Kidney tubule cell (primary cell): Measurements from ENCODE around the gene ZNF385B.
"Not testable (repeated sequence)": the region's sequence is repeated elsewhere in the genome, so short reads cannot be mapped to it uniquely, and the experiment has no call there.

Source experiments
- DNase-seq: peaks from one replicate; pipeline ENCODE4 v3.0.0-alpha.2; 2018; ENCODE audit warnings: low spot score

ZNF385B gene

DNA sequence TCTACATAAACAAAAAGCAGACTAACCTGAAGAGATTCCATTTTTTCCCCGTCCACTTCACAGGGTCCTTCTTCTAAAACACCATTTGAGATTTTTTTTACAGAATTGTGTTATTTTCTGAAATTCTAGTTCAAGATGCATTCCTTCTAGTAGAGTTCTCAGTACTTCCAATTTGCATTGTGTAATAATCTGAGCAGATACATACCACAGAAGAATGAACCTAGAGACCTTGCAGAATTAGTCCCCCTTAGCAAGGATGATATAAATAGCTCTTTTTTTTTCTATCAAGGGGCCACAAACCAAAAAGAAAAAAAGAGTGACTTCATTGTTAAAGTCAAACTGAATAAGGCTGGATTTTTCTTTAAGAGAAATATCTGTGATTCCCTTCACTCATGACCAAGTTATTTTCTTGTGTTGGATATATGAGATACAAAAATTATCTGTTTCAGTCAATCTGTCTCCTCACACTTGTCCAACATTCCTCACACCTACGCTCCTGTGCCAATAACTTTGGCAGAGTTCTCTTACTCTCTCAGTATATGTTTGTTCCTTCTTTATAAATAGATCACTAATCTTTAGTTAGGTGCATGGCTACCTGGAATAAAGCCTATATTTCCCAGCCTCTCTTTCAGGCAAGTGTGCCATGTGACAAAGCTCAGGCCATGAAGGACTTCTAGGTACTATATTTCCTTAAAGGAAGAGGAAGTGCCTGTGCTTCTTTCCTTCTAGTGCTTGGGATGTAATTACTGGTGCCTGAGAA, 183.5 kb downstream of the ZNF385B start:
- no peak for DNase-seq

DNA sequence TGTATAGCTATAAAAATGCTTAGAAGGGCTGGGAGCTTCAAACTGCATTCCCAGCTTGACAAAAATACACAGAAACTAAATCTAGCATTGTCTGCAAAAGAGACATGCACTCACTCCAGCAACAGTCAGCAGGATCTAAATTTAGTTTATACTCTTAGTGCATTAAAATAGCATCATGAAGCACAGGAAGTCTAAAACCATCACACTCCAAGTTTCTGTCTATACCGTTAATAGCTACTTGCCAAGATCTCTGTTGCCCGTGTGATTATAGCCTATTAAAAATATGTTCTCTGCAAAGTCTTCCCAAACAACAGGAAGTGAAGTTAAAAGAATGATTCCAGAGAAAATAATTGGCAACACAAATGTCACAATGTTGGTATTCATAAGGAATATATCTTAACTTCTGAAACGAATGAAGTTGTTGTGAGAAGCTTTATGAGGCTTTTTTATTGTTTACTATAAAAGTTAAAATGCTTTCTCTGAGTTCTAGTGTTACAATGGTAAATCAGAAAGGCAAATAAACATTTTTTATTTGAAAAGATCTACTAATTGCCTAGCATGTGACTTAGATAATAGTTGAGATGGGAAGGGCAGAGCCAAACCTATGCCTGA, 184.2 kb downstream of the ZNF385B start:
- DNase-seq: no peak

DNA sequence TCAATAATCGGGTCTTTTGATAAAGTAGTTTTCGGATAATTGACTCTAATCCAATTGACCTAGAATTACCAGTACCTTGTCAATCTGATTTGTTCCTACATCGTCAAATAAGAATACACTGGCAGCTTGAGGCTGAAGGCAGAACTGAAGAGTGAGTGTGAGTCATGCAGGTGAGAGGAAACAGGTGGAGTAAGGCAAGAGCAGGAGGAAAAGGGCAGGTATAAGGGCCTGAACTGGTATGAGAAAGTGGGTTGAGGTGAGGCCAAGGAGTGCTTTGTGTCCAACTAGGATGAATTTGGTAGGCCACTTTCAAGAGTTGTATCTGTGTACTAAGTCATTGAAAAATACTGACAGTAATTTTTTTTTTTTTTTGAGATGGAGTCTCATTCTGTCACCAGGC, 186.0 kb downstream of the ZNF385B start:
- DNase-seq: no peak

DNA sequence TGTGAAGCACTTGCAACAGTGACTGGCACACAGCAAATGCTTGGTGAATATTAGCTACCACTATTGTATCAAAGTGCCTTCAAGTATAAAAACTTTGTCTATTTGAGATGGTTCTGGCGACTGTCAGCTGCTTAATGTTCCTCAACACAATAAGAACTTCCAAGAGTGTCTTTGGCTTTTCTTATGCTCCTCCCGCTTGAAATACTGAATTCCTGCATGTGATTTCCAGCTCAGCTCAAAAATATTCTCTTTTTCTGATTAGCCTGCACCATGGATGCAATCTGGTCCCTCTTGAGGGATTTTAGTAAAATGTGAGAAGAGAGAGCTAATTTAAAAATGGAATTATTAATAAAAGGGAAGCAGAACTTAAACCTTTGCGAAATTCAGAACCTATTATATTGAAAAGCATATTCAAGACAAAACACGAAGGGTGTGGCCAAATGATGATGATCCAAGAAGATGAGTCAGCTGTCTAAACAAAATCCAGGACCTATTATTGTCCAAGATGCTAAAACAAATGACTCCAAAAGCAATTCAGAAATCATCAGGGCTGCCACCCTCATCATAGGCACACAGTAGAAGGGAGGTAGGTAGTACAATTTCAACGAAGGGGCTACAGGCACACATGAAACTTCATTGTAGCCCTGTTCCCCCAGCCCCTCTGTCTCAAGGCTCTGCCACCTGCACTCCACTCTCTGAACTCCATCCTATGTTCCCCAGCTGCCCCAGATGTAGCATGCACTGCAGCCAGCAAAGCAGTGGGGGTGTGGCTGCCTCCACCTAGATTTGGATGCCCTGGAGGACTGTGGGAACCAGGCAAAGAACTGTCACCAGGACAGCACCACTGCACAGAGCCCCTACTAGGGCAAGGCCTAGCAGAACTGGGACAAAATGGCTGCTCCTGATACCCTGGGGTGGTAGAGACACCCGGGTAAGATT, 190.1 kb downstream of the ZNF385B start:
- no peak for DNase-seq

DNA sequence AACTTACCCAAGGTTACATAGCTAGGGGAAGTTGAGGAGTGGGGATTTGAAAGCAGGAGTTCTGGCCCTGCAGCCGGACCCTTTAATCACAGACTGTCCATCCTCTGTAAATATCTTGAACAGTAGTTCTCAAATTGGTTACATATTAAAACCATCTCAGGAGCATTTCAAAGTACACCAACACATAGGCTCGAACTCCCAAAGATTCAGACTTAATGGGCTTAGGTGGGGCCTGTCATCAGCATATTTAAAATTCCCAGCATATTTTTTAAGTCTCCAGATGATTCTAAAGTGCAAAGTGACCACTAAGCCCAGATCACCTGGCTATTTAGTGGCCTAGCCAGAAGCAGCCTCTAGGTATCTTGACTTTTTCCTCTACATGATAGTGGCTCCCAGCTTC, 192.2 kb downstream of the ZNF385B start:
- peak; percentile 35 for DNase-seq

DNA sequence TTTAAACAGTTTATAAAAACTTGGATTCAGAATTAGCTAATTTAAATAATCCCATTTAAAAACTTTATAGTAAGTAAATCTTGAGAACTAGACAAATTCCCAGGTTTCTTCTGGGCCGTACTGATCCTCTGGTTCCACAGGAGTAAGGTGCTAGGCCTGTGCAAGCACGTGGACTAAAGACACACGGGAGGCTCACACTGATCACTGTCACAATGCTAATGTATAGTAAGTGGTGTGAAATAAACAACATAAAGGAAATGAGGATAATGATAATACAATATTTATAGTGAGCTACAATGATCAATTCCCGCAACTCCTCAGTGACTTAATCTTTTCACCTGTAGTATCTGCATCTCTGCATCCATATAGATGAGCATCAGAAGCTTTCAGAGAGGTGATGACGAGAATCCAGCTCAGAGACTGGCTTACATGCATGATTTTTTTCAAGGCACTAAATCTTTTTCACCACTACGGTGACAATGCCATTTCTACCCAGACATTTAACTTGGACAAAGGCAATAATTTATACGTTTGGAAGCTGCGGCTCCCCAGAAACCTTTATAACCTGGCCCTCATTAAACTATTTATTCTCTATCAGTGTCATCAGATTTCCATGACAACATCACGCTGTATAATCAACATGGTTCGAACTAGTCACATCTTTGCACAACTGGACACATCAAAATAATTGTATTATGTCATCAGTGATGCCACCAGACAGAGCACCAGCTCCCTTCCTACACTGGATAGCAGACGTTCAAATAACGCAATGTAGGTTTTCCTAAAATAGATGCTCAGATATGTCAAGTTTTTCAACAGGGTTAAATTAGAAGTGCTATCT, 196.2 kb downstream of the ZNF385B start:
- no peak for DNase-seq

DNA sequence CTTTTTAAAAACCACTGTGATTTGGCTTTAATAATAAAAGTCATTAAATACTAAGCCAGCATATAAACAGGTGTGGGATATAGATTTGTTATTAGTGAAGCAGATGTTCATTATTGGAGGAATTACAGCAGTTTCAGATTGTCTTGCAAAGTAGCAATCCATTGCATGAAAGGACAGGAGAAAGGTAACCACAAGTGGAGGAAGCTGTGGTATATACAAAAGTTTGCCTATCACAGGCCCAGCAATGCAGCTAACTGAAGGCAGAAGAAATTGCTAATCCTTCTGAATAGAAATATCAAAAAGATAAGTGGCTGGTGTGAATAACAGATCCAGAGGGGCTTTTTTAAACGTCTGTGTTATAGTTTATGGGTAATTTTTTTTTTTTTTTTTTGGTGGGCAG, 199.4 kb downstream of the ZNF385B start:
- DNase-seq: no peak

DNA sequence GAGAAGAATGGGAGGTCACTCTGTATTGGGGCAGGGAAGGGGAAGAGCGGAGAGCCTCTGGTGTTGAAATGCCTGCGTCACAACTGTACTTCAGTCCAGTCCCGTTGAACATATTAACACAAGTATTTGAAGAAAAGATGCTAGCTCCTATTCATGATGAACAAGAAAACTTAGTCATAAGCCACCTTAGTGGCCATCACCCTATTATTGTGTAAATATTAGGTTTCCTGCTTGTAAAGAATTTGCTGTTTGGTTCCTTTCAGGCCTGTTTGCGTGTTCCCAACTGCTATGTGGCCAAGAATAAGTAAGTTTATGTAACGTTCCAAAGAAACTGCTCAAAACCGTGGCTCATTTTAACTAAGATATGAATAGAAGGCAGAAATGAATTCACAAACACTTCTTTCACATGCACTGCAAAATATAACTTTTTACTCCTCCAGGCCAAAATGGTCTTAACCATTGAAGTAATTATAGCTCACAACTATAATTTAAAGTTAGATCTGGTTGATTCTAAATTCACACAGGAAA, 204.3 kb downstream of the ZNF385B start:
- DNase-seq: no peak

DNA sequence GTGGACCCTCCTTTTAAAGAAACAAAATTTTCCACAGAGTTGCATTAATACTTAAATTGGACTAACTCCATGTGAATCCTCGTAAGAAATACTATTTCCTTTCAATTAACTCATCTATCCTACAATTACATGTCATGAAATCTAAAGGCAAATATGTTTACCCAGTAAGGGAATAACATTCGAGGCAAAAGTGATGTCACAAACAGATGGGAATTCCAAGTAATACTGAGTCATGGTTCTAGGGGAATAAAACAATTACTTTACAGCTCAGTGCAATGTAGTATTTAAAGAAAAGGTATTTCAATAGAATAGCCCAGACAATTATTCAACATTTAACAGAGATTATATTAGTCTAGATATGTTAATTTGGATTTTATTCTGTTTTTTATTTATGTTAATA, 205.8 kb downstream of the ZNF385B start:
- peak; percentile 47 for DNase-seq

DNA sequence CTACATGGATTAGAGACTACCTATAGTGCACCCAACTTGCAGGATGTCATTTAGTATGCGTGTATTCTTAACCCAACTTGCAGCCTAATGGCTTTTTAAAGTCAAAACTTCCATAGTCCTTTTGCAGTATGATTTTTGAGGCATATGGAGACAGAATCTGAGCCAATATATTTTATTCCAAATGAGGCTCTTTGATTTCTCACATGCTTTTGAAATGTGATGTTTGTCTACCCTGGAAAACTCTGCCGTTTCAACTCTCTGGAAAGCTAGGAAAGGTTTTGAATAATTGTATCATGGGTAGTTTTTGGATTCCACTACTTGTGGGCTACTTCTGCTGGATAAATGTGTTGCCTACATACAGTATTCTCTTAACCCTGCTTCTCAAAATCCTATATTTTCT, 206.6 kb downstream of the ZNF385B start:
- no peak for DNase-seq

DNA sequence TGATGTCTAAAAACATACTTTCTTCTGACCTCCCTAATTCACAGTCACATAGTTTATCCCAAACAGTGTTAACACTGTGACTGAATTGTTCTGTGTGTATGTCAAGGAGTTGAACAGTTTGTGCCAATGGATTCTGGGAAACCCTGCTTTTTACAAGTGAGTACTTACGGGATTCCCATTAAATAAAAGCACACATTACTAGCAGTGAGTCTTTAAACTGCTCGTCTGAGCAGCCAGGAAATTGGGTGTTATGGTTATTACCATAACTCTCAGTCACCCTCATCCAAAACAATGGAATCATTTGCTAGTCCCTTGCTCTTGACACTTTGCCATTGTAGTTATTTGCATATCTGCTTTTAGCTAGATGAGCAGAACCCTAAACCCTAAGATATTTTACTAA, 209.1 kb downstream of the ZNF385B start:
- DNase-seq: no peak

DNA sequence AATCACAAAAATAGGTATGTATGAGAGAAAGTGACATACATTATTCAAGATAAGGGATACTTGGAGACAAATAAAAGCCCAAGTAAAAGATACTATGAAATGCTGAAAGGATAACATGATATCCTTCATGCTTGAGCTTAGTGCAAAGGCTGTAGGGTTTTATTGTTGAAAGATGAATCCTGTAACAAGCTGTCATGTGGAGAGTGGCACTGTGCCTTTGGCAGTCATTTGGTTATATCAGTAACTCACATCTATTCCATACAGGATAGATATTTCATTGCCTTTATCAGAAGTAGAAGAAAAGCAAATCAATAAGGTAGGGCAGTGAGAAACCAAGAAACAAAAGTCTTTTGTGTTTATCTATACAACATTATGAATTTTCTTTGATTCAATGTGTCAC, 211.0 kb downstream of the ZNF385B start:
- DNase-seq: no peak

DNA sequence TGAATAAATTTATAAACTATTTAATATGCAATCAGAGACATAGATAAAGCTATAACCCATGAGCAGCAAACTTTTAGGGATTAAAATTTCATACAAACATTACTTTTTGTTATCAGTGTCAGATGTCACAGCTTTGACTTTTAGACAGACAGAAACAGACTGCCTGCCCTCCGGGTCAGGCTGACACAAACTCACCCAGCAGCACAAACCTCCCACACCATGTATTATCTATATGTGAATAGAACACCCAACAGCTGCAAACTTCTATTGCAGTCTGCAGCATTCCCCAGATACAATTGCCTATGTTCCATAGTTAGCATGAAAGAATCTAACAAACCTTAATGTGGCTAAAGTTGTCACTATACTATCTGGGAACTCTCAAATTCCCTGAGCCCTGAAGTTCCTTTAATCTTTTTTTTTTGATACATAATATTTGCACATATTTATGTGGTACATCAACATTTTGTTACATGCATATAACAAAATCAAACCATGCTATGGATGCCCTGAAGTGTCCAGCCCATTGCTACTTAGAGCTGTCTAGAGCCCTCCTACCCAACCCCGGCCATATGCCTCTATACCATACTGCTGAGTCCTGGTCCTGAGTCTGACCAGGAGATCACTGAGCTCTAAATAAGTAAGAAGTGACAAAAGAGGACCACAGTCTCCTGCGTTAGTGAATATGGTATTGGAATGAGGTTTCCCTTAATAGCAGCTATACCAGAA, 214.4 kb downstream of the ZNF385B start:
- DNase-seq: no peak

DNA sequence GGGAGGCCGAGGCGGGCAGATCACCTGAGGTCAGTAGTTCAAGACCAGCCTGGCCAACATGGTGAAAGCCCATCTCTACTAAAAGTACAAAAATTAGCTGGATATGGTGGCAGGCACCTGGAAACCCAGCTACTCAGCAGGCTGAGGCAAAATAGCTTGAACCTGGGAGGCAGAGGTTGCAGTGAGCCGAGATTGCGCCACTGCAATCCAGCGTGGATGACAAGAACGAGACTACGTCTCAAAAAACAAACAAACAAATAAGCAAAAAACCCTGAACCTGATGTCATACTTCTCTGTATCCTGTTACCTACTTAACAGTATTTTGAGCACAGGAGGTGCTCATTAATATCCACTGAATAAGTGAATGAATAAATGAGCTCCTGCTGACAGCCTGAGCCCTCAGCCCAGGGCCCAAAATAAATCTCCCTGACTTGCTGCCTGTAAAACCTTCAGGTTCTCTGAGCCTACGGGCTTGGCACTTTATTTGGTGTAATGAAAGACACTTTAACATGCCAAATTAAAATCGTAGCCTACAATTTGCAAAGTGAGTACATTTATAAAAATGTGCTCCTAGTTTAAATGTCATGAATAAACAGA, 215.1 kb downstream of the ZNF385B start:
- DNase-seq: no peak

DNA sequence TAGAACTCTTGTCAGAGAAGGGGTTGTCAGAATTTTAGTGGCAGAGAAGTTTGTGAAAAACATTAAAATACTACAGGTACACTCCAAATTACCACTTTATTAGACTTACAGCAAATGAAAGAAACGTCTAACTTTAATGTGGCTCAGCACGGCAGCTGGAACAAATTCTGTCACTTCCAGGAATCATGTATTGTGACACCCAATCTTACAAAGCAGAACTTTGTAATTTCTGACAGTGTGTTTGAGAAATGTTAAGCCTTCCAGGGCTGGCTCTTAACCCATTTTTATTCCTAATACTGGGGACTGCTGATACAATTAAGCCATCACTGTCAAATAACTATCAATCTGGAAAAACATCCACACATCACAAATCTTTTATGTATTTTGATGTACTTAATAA, 216.4 kb downstream of the ZNF385B start:
- DNase-seq: no peak

DNA sequence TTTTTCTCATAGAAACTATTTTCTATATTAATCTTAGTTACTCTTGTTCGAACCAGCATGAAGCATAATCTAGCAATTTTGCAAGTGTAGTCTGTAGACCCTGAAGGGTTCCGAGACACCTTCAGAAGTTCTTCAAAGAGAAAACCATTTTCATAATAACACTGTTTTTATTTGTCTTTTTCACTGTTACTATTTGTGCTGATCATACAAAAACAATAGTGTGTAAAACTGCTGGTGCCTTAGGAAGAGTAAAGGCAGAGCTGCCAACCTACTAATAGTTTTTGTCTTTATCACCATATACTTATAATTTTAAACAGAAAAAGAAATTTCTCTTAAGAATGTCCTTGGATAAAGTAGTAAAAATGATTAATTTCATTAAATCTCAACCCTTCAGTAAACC, 218.9 kb downstream of the ZNF385B start:
- no peak for DNase-seq

DNA sequence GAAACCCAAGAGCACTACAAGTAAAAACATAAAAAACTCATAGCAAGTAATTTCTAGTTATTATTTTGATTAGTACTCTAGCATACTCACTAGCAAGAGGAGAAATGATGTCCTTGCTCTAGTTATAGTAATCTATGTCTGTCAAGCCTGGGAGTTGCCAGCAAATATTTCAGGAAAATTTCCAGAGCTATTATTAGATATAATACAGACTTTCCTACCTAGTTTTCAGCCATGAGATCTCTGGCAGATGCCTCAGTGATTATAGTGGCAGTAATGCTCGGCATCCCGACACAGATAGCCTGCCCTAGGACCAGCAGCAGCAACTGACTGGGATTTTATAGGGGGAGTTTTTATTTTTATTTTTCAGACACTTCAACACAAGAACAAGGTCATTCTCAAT, 224.4 kb downstream of the ZNF385B start:
- DNase-seq: no peak

DNA sequence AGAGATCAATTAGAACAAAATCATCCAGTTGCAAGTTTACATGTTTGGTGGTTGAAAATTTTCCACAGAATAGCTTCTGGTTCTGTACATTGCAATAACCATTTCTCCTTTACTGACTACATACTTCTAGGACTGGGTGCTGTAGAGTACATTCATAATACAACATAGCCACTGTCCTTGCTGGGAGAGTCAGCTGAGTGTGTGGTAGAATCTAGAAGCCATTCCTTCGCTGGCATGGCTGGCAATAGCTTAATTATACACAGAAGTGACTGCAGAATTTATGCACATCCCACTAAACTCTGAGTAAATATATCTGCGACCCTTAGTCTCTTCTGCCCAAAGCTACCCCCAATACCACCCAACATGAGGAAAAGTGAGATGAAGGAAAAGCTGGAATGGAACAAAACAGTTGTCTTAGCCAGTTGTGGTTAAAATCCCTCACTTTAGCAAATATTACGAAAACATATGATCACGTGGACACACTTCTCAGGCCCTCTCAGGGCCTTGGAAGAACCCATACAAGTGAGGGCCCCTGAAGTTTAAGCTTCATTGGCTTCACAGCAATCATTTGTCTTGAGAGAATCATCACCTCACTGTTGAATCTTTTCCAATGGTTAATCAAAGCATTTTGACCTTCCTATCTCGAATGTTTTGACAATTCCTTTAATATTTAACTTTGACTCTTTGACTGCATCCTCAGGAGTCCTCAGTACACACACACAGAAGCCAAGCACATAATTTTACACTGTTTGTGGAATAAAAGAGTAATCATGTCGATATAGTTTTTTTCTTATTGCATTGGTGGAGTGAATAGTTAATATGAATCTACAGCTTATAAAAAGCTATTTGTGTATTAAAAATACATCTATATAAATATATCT, 225.1 kb downstream of the ZNF385B start:
- DNase-seq: peak; percentile 55

DNA sequence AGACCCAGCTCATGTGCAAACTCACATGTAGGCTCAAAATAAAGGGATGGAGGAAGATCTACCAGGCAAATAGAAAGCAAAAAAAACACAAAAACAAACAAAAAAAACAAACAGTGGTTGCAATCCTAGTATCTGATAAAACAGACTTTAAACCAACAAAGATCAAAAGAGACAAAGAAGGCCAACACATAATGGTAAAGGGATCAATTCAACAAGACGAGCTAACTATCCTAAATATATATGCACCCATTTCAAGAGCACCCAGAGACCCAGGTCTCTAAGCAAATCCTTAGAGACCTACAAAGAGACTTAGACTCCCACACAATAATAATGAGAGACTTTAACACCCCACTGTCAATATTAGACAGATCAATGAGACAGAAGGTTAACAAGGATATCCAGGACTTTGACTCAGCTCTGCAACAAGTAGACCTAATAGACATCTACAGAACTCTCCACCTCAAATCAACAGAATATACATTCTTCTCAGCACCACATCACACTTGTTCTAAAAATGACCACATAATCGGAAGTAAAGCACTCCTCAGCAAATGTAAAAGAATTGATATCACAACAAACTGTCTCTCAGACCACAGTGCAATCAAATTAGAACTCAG, 229.5 kb downstream of the ZNF385B start:
- DNase-seq: not testable (repeated sequence)
